Measurements from ENCODE around the gene COMMD3.
A peak's percentile ranks its signal among the peaks of the same experiment; 100 is the strongest.
"Not testable (repeated sequence)": the region's sequence is repeated elsewhere in the genome, so short reads cannot be mapped to it uniquely, and the experiment has no call there.

COMMD3 gene

GRCh38 chr10:22316286-22317075 lies at the start of gene COMMD3:
Gene COMMD3 (plus strand): TSS chr10:22316388. CDS start chr10:22316418, 30 bp downstream.
- DNase-seq = peak; percentile 94

DNA sequence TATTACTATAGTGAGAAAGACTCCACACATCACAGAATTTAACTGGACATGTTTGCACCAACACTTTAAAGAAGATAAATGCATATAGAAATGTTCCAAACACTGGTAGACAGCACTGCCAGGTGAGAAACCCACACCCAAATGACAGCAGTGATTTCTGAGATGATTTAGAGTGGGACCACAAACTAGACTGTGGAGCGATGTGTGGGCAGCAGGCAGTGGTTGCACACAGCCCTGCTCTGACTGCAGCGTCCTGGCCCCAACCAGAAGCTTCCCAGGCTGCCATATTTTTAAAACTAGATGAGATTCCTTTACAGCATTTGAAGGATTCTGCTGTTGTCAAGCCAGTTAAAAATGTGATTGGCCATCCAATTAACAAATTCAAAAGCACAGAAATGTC lies 47.7 kb upstream of the COMMD3 start:
- DNase-seq = no peak

GRCh38 chr10:22271786-22272185 lies 44.4 kb upstream of the COMMD3 start:
- no peak for DNase-seq

GRCh38 chr10:22278441-22278782 lies 37.8 kb upstream of the COMMD3 start:
- DNase-seq = no peak

GRCh38 chr10:22280078-22280477 lies 36.1 kb upstream of the COMMD3 start:
- DNase-seq = peak; percentile 16

DNA sequence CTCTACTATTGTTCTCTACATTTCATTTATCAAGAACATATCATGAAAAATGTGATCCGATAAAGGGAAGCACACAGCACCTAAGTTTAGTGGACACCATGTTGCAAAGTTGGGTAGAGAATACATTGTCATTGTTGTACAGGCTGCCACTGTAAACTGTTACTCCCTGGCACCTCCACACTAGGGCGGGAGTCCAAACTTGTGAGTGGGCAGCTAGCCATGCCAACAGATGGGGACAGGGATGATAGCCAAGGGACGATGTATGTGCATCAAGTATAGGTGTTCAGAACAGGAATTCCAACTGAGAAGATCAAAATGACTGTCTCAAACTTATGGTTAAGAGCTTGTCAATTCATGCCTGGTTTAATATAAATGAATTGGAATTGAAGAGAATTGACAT lies 31.1 kb upstream of the COMMD3 start:
- no peak for DNase-seq

DNA sequence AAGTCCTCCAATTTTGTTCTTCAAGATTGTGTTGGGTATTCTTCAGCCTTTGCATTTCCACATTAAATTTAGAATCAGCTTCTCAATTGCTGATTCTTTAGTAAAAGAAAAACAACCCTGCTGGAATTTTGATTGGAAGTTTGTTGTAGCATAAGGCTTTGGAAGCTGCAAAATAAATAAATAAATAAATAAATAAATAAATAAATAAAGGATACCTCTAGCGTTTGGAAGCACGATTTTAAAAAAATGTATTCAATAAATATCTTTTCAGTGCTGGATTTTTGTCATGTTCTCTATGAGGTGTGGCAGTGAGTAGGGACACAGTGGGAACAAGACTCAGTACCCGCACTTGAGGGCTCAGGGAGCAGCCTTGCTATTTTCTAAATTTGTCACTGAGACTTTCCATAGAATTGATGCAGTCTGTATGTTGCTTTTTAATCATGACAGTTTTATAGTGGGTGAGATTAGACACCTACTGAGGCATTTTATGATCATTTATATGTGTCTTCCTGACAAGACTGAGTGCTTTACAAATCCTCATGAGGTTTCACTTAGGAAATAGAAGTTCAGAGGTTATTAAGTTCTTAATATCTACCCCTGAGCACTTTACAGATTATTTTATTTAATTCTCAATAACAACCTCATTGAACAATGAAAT lies 22.3 kb upstream of the COMMD3 start:
- no peak for DNase-seq

DNA sequence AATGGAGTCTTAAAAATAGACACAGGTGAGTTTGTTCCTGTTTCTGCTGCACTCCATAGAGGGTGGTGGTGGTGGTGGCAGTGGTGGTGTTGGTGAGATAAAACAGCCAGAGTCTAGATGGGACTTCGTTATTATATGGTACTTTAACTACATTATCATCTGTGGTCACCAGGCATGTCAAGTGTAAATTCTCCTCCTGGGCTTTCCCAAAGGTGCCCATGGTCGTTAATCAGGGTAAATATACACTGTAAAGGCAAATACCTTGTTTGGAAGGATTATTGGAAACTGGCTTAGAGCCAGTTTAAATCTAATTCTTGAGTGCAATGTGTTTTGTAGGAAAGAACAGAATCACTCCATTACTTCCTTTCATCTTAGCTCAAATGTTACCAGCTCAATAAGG lies 21.5 kb upstream of the COMMD3 start:
- DNase-seq = no peak

GRCh38 chr10:22301193-22301592 lies 15.0 kb upstream of the COMMD3 start:
- DNase-seq = peak; percentile 45

DNA sequence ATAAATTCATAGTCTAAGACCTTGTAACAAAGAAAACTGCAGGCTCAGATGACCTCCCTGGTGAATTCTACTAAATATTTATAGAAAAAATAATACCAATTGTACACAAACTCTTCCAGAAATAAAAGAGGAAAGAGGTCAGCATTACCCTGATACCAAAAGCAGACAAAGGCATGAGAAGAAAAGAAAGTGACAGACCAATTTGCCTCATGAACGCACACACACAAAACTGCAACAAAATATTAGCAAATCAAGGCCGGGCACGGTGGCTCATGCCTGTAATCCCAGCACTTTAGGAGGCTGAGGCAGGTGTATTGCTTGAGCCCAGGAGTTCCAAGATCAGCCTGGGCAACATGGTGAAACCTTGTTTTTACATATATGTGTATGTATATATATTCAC lies 12.7 kb upstream of the COMMD3 start:
- no peak for DNase-seq

DNA sequence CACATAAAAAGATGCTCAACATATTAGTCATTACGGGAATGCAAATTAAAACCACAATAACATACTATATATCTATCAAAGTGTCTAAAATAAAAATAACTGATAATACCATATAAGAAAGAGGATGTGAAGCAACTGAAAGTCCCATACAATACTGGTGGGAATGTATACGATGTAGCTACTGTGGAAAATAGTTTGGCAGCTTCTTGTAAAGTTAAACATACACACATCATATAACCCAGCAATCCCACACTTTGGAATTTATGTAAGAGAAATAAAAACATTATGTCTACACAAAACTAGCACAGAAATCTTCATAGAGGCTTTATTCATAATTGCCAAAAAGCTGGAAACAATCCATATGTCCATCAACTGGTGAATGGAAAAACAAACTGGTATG lies 10.5 kb upstream of the COMMD3 start:
- no peak for DNase-seq

GRCh38 chr10:22308390-22308789 lies 7.8 kb upstream of the COMMD3 start:
- DNase-seq = no peak

DNA sequence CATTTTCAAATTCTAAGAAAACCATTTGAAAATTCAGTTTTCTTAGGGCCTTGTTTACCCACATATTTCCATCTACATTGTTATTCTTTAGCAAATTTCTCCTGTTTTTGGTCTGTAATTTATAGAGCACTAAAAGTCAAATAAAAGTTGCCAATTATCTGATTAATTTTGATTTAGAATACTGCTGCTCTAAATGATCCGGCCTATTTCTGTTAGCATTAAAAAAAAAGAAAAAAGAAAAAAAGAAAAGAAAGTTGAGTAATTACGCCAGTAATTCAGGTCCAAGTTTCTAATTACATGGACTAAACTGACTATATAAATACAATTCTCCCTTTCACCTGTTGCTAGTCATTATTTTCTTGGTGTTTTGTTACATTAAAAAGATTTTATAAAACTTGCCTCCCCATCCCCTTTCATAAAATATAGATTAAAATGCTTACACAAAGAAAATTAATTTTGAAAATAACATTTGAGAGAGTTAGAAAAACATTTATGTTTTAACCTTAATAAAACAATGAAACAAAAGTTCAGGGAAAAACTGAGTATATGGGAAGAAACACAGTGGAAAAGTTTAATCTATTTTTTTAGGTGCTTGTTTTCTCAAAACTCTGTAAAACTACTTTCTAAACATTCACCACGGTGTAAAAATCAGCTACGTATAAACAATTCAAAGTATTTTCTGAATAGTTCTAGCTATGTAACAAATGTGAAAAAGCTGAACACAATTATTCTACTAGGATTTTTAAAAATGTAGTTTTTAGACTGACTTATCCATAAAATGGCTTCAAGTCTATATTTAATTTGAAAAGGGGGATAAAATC lies 6.8 kb upstream of the COMMD3 start:
- DNase-seq = no peak

DNA sequence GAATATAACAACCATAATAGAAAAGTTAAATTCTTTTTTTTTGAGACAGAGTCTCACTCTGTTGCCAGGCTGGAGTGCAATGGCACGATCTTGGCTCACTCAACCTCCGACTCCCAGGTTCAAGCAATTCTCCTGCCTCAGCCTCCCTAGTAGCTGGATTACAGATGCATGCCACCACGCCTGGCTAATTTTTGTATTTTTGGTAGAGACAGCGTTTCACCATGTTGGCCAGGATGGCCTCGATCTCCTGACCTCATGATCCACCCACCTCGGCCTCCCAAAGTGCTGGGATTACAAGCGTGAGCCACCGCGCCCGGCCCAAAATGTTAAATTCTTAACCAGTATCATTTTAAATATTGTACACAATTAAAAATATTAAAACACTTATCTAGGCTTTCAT lies 6.2 kb upstream of the COMMD3 start:
- DNase-seq = not testable (repeated sequence)

DNA sequence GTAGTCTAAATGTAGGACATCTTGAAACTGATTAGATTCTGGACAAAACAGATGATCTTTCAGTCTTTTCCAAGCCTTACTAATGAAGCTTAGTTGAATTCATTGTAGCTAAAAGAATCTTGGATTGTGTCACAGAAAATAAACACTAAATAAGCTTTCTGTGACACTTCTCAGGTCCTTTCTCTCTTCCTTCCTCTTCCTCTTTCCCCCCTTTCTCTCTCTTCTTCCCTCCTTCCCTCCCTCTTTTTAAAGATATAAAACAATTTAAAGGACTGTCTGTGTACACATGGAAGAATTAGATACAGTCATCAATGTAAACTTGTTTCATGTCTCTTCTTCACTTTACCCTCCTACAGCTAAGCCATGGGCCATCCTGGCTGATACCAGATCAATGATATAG lies 5.3 kb upstream of the COMMD3 start:
- no peak for DNase-seq

GRCh38 chr10:22314852-22315251 lies 1.3 kb upstream of the COMMD3 start:
- DNase-seq = no peak

DNA sequence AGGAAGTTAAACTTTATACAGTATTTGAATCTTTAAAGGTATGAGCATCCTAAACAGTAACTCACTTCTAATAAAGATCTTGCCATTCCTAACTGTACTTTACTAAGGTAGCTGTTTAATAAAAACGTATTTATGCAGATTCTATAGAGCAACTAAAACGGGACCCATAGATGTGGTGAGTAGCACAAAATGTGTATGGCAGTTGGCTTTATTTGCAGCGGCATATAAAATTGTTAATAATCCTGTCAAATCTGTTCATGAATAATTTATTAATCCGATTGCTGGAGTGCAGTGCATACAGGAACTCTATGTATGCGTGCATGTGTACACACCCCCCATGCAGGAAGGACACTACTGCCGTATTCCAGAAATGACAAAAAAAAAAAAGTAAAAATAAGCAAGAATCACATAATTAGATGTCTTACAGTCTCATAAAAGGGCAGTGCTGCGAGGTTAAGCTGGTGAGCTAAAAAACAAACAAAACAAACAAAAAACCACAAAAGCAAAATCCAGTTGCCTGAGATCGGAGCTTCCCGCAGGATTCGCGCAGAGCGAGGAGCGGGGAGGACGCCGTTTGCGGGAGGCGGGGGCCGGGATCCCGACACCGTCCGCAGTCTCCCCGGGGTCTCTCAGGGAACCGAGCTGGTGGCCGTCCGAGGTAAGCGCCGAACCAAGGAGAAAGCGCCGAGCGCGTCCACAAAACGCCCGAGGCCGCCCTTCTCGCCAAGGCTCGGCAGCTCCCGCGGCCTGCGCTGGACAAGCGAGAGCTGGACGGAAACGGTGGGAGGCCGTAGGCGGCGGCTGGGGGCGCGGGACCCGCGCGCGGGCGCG lies 518 bp upstream of the COMMD3 start:
- peak; percentile 93 for DNase-seq

DNA sequence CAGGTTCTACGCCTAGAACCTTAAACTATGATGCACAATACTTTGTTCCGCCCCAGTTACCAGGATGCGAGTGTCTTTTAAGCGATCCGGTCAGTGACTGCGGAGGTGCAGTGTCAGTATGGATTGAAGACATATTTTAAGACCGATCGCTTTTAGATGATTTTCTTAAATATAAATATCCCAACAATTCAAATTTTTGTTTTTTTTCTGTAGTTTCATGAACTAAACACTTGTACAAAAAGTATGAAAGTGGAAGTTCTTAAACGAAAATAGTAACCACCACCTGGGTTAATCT lies 835 bp downstream of the COMMD3 start:
- peak; percentile 60 for DNase-seq

DNA sequence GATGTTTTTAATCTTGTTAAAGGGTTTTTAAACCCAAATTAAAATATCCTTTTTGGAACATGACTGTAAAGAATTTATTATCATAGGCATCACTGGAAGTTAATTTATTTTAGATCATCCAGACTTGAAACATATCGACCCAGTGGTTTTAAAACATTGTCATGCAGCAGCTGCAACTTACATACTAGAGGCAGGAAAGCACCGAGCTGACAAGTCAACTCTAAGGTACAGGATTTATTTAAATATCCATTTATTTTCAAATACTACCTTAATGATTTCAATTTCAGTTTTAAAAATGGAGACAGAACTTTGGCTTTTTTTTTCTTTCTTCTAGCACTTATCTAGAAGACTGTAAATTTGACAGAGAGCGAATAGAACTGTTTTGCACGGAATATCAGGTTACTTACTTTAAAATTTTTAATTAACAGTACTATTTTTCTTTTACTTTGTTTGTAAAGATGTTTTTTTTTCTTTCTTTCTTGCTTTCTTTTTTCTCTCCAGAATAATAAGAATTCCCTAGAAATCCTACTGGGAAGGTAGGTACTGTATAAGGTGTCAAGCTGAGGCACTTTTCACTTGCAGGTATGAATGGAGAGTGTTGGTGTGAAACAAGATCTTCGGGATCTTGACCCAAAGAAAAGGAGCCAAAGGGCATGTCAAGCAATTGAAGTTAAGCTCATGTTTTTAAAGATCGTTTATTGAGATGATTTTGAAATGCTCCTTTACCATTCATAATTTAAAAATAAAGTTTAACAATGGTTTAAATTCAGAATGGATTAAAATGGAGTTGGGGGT lies 1.8 kb downstream of the COMMD3 start:
- no peak for DNase-seq

- DNase-seq = no peak
Measured at GRCh38 chr10:22318772-22319171, 2.6 kb downstream of the COMMD3 start.

DNA sequence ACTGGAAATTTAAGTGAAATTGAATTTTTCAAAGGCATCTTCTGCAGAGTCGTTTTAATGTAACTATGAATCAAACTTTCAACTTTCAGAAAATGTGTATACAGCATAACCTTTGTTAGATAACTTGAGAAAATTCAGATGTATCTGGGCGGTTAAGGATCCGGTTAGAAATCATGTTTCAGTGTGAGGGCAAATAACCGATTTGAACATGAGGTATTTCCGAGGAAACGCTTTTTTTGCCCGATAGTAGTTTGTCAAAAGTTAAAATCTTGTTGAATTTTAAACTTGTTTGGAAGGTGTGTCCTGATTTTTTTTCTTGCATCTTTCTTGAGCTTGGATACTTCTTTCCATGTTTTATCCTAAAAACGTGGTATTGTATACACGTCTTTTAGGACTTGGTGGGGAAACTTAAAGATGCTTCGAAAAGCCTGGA lies 3.4 kb downstream of the COMMD3 start:
- DNase-seq = no peak

GRCh38 chr10:22319980-22320558 lies 3.9 kb downstream of the COMMD3 start:
- no peak for DNase-seq

Data from NCI-H146 (cell line).